ENCODE data around the gene OSBP2.
A peak's percentile ranks its signal among the peaks of the same experiment; 100 is the strongest.
"Not testable (repeated sequence)": the region's sequence is repeated elsewhere in the genome, so short reads cannot be mapped to it uniquely, and the experiment has no call there.

Gene OSBP2

GRCh38 chr22:30720263-30720837, 25.7 kb downstream of the OSBP2 start:
- no peak for DNase-seq

DNA sequence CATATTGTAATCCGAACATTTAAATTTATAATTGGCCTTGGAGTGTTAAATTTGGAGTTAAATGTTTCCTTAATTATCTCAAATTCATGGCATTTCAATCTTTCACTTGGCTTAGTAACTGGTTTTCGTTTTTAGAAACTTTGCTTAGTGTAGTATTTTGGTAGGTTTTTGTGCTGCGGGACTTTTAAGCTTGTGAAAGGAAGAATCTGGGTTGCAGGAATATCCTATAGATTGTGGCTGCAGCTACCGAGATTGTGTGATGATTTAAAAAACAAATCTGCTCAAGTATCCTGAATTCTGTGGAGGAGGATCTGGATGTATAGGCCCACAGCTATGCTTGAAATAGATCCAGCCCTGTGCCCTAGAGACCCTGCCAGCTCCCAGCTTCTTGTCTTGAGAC, 27.1 kb downstream of the OSBP2 start:
- no peak for DNase-seq

DNA sequence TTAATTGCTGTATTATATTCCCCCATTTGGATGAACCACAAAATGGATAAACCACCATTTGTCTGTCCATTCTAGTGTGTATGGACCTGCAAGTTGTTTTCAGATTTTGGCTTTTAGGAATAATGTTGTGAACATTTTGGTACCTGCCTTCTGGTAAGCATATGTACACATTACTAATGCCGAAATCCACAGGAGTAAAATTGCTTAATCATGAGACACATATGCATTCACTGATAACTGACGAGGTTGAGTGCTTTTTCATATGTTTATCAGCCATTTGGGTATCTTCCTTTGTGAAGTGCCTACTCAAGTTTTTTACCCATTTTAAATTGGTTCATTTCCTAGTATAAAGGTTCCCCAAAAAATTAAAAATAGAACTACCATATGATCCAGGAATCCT, 34.2 kb downstream of the OSBP2 start:
- no peak for DNase-seq

DNA sequence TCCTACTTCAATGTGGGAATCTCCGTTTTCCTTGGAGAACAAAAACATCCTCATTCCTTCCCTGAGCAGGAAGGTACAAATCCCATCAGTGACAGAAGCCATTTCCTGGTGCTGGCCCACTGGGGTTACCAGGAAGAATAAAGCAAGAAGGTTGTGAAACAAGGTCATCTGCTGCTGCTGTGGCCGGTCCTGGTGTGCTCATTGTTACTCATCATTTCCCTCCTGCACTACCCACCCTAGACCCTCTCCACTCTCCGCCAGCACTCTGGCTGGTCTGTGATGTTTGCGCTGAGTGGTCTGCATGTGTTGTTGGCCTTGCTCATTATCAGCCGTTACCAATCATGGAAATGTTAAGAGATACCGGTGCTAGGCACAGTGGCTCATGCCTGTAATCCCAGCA, 37.0 kb downstream of the OSBP2 start:
- DNase-seq, result no peak

DNA sequence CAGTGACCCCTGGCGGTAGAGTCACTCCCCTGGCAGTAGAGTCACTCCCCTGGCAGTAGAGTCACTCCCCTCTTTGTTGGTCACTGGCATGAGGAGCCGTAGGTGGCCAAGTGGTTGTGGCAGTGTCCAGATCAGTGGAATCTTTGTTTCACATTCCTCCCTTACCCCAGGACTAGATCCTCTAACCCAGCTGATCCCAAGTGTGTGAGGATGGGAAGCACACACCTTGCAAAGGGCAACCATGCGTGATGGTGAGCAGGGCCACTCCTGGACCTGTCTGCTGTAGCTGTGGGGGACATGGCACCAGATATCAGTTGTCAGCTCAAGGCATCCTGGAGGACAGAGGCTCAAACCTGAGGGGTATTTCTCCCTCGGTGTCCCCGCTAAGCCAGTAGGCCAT, 37.8 kb downstream of the OSBP2 start:
- DNase-seq, result no peak

GRCh38 chr22:30733181-30733631, 38.5 kb downstream of the OSBP2 start:
- DNase-seq, result no peak

GRCh38 chr22:30740007-30740406, 45.3 kb downstream of the OSBP2 start:
- DNase-seq, result not testable (repeated sequence)

- not testable (repeated sequence) for DNase-seq
Observed at GRCh38 chr22:30740511-30740910, 45.8 kb downstream of the OSBP2 start.

DNA sequence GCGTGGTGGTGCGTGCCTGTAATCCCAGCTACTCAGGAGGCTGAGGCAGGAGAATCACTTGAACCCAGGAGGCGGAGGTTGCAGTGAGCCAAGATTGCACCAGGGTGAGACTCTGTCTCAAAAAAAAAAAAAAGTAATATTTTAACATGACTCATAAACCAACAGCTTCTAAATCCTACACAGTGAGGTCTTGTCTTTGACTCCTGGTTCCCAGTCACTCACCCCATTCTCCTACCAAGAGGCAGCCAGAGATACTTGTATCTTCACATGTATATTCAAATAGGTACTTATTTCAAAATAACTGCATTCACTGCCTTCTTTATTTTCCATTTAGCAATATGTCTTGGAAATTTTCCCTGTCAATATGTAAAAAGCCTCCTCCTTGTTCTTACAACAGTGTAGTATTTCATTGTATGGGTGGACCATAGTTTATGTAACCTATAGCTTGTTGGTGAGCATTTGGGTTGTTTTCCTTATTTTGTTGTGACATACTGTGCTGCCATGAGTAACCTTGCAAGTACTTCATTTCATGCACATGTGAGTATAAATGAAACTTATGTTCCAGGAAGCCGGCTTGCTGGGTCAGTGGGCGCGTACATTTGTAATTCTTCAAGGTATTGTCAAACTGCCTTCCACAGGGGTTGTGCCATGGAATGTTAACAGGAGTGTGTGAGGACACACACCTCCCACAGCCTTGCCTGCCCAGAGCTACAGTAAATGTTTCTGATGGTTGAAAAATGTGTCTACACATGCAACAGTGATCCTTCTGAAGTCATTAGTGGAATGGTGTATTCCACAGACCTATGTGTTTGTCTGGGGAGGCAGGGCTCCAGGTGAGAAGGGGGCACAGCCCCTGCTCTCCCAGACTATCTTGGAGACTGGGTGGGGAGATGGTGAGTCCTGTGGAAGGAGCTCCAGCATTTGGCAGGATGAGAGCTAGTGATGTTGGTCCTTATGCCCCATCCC, 47.9 kb downstream of the OSBP2 start:
- DNase-seq, result no peak

- no peak for DNase-seq
Observed at GRCh38 chr22:30743257-30744020, 48.8 kb downstream of the OSBP2 start.

DNA sequence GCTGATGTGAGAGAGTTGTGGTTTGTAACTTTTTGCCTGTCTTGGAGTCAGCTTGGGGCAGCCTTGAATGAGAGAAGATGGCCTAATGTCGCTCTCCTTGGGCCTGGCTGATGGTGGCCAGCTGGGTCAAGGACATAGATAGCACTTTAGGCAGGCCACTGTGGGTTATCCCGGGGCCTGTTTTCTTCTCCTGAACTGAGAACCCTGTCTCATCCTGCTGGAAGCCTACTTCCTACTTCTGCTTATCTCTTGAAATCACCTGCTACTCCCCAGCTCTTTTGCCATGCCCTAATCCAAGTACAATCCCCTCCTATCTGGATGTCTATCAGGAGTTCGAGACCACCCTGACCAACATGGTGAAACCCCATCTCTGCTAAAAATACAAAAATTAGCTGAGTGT, 49.5 kb downstream of the OSBP2 start:
- no peak for DNase-seq

DNA sequence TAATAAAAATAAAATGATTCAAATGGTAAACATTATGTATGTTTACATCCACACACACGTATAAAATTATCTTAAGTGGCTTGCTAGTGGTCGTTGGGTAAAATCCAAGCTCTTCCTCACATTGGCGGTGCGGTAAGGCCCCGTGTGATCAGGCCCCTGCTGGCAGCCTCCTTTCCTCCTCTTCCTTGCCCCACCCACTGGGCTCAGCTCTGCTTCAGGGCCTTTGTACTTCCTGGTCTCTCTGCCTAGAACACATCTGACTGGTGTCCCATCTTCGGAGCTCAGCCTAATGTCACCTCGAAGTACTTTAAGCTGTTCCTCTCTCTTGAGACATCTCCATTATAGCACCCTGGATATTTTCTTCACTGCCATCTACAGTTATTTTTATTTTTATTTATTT, 52.8 kb downstream of the OSBP2 start:
- DNase-seq, result no peak

DNA sequence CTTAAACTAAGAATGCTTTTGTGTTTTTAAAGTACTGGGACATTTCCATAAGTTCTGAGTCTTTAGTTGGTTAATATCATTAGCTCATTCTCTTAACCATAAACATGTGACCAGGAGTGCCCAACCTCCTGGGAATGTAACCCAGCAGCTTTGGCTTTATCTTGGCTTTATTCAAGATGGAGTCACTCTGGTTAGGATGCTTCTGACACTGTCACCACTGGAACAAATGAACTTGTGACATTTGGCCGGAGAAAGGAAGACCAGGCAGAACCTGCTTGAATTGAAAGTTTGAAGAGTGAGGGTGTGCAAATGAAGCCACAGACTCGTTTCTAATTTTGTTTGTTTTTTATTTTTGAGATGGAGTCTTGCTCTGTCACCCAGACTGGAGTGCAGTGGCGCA, 54.6 kb downstream of the OSBP2 start:
- no peak for DNase-seq

- no peak for DNase-seq
Observed at GRCh38 chr22:30749849-30750248, 55.2 kb downstream of the OSBP2 start.

GRCh38 chr22:30751529-30751928, 56.9 kb downstream of the OSBP2 start:
- DNase-seq, result no peak

GRCh38 chr22:30752771-30753170, 58.1 kb downstream of the OSBP2 start:
- DNase-seq, result no peak

DNA sequence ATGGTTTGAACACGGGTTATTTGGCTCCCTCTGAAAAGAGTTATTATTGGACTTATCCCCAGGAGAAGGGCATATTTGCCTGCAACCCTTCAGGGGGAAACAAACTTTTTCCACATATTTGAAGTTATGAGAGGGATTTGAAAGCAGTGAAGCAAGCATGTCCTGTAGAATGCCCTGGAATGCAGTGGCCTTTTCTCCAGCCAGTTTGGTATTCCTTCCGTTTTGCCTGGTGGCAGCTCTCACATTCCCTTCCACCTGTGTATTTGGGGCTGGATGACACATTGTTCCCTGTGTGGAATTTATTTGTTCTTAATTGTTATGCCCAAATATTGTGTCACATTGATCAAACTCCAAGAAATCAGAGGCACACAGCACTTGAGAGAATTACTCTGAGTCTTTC, 59.0 kb downstream of the OSBP2 start:
- DNase-seq, result no peak

GRCh38 chr22:30754521-30754920, 59.8 kb downstream of the OSBP2 start:
- no peak for DNase-seq

GRCh38 chr22:30754971-30755758, 60.5 kb downstream of the OSBP2 start:
- peak; percentile 15 to 61 for DNase-seq

GRCh38 chr22:30755759-30756124, 61.1 kb downstream of the OSBP2 start:
- DNase-seq, result no peak

- peak in 1 of 2 donors; percentile 27 for DNase-seq
Observed at GRCh38 chr22:30763815-30764673, 69.4 kb downstream of the OSBP2 start.

DNA sequence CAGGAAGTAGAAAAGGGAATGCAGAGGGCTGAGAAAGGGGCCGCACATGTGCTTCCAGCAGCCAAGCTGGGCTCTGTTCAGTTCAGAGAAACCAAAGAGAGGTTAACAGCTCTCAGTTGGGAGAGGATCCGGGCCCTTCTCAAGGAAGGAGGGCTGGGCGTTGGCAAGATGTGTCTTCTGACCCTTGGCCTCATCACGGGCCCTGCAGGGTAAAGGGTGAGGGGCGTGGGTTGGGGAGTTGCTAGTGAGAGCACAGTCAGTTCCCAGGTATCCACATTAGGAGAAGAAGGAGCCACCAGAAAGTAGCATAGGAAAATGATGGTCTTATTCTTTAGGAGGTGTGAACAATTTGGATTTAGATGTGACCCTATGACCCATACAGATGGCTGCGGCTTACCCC, 73.0 kb downstream of the OSBP2 start:
- DNase-seq, result no peak

Data from hippocampal formation (tissue), 2 donors.